ENCODE data around the gene TRAF3IP1. TPM values are rescaled to one million over a fixed set of nuclear protein-coding genes. Genes with fewer than 3 reads are reported as not detected.

Gene TRAF3IP1
- total and polyA plus RNA-seq, 2 of the 13 experiments (the other 11 are each of a cell fraction or from before 2014, with no cell fraction given): 4.1 to 12.9 TPM

DNA sequence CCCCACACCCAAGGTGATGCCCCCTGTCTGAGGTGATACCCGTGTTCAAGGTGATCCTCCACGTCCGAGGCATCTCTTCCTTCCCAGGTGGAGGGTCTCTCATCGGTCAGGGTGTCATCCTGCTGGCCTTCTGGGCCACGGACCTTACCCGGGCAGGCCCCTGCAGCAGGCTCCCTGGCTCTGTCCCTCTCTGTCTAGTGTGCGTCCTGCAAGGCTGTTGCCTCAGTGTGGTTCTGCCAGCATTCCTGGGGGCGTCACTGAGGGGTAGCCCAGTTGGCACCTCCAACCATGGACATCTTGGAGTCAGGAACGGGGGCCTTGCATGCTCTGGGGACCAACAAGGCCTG, 26.3 kb upstream of the TRAF3IP1 start (continued):
- TF ChIP-seq, protein P1, sequence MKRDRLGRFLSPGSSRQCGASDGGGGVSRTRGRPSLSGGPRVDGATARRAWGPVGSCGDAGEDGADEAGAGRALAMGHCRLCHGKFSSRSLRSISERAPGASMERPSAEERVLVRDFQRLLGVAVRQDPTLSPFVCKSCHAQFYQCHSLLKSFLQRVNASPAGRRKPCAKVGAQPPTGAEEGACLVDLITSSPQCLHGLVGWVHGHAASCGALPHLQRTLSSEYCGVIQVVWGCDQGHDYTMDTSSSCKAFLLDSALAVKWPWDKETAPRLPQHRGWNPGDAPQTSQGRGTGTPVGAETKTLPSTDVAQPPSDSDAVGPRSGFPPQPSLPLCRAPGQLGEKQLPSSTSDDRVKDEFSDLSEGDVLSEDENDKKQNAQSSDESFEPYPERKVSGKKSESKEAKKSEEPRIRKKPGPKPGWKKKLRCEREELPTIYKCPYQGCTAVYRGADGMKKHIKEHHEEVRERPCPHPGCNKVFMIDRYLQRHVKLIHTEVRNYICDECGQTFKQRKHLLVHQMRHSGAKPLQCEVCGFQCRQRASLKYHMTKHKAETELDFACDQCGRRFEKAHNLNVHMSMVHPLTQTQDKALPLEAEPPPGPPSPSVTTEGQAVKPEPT (CRISPR knock-in tag; IDR thresholded peaks at IDR 0.05; ENCODE audit: low read depth): 0 out of 2 replicates have a peak, but pooled peaks have one; percentile 8
- TF ChIP-seq, protein P2, sequence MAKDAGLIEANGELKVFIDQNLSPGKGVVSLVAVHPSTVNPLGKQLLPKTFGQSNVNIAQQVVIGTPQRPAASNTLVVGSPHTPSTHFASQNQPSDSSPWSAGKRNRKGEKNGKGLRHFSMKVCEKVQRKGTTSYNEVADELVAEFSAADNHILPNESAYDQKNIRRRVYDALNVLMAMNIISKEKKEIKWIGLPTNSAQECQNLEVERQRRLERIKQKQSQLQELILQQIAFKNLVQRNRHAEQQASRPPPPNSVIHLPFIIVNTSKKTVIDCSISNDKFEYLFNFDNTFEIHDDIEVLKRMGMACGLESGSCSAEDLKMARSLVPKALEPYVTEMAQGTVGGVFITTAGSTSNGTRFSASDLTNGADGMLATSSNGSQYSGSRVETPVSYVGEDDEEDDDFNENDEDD (CRISPR knock-in tag; IDR thresholded peaks at IDR 0.05; ENCODE audit: borderline replicate concordance): no peak
- TF ChIP-seq KLF16 (CRISPR knock-in tag; IDR thresholded peaks at IDR 0.05): no peak

DNA sequence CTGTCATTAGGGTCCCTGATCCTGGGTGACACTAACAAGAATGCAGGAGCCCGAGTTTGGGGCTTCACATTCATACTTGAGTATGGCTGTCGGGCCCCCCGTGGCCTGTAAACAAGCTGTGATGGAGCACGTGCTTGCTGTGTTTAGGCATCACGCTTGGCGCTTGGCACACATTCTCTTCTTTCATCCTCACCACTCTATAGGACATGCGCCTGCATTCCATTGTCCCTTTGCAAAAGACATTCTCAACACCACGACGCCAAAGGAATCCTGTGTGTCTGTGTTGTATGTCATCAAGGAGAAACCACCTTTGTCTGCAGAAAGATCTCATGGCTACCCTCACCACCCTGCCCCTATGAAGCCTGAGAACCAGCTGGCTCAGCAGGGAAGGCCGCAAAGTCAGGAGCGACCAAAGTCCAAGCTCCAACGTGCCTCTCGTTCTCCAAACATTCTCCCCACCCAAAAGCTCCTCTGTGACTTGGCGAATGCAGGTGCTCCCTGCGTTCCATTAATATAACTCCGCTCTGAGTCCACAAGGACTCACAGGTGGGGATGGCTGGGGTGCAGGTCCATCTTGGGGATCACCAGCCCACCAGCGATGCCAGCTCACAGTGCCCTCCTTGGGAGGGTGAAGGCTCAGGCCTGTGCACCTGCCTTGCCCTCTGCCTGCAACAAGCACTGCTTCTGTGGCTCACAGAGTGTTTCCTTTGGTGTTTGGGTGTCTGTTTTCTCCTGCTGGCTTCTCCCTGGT, 25.8 kb upstream of the TRAF3IP1 start:
- no peaks in the 10 kb centered on the region for H3K9me3 ChIP-seq (ENCODE audit: low read length)
- TF ChIP-seq ZNF577 (CRISPR knock-in tag; IDR thresholded peaks at IDR 0.05; ENCODE audit: borderline replicate concordance, low read depth) (no peak), ZNF33B (CRISPR knock-in tag; IDR thresholded peaks at IDR 0.05) (peak; percentile 41; the same call in 1 of the 2 replicates), ZNF598 (CRISPR knock-in tag; IDR thresholded peaks at IDR 0.05; ENCODE audit: borderline replicate concordance) (peak; percentile 6; the same call in 1 of the 2 replicates), ZNF264 (CRISPR knock-in tag; IDR thresholded peaks at IDR 0.05) (peak; percentile 68; the same call in 1 of the 2 replicates), ZMYM2 (CRISPR knock-in tag; IDR thresholded peaks at IDR 0.05) (peak; percentile 39; the same call in 1 of the 2 replicates), ZNF891 (CRISPR knock-in tag; IDR thresholded peaks at IDR 0.05) (0 out of 2 replicates have a peak, but pooled peaks have one; percentile 42), ZNF343 (CRISPR knock-in tag; IDR thresholded peaks at IDR 0.05) (peak; percentile 55; the same call in 1 of the 2 replicates), HDAC1 (CRISPR knock-in tag; IDR thresholded peaks at IDR 0.05) (peak; percentile 73; the same call in 1 of the 2 replicates), ZNF781 (CRISPR knock-in tag; IDR thresholded peaks at IDR 0.05; ENCODE audit: borderline replicate concordance, not compliant biosample characterization) (peak; percentile 71), ELF3 (CRISPR knock-in tag; IDR thresholded peaks at IDR 0.05) (peak; percentile 60), TARDBP (CRISPR knock-in tag; IDR thresholded peaks at IDR 0.05) (0 out of 2 replicates have a peak, but pooled peaks have one; percentile 43), CEBPG (CRISPR knock-in tag; IDR thresholded peaks at IDR 0.05) (0 out of 2 replicates have a peak, but pooled peaks have one; percentile 6)
- TF ChIP-seq, protein P3, sequence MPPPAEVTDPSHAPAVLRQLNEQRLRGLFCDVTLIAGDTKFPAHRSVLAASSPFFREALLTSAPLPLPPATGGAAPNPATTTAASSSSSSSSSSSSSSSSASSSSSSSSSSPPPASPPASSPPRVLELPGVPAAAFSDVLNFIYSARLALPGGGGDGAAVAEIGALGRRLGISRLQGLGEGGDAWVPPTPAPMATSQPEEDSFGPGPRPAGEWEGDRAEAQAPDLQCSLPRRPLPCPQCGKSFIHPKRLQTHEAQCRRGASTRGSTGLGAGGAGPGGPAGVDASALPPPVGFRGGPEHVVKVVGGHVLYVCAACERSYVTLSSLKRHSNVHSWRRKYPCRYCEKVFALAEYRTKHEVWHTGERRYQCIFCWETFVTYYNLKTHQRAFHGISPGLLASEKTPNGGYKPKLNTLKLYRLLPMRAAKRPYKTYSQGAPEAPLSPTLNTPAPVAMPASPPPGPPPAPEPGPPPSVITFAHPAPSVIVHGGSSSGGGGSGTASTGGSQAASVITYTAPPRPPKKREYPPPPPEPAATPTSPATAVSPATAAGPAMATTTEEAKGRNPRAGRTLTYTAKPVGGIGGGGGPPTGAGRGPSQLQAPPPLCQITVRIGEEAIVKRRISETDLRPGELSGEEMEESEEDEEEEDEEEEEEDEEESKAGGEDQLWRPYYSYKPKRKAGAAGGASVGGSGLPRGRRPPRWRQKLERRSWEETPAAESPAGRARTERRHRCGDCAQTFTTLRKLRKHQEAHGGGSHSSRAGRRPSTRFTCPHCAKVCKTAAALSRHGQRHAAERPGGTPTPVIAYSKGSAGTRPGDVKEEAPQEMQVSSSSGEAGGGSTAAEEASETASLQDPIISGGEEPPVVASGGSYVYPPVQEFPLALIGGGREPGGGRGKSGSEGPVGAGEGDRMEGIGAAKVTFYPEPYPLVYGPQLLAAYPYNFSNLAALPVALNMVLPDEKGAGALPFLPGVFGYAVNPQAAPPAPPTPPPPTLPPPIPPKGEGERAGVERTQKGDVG (CRISPR knock-in tag; IDR thresholded peaks at IDR 0.05; ENCODE audit: borderline replicate concordance): peak; percentile 63; the same call in 1 of the 2 replicates

More for the DNA sequence above, 25.8 kb upstream of the TRAF3IP1 start:
- in situ Hi-C loops (cut with HindIII; ENCODE audit: extremely low pct_ligation_motif_present, low pct_unique_long_range_greater_than_20kb) (no loop called here), intact Hi-C loops (cut with micrococcal nuclease; ENCODE audit: unreplicated experiment) (no loop called here)
- Histone ChIP-seq H3K36me3 (replicated peaks in 1 of 2; ENCODE audit: control insufficient read depth in 1 of 2, insufficient read depth in 2 of 2, low read length in 2 of 2) (no peaks in the 10 kb centered on the region), H3K27me3 (ENCODE audit: control insufficient read depth in 1 of 2, insufficient read depth in 2 of 2, low read length in 2 of 2) (no peaks in the 10 kb centered on the region), H4K20me1 (ENCODE audit: insufficient read depth, low read length) (no peaks in the 10 kb centered on the region), H3K4me3 (replicated peaks in 1 of 3; ENCODE audit: insufficient read depth in 1 of 3, low read depth in 2 of 3, low read length in 3 of 3) (peak overlapping the region in 1 of 3 experiments; percentile 56; a peak in 2 of 6 replicates), H3K4me1 (ENCODE audit: insufficient read depth, low read length) (peaks cover 67% of the 10 kb centered on the region), H3K9ac (ENCODE audit: insufficient read depth, low read depth, low read length) (peak overlapping the region; percentile 10; the same call in 1 of the 2 replicates), H3K27ac (ENCODE audit: extremely low read length, insufficient read depth, low read length) (no peak overlapping the region), H2AFZ (ENCODE audit: low read length) (no peak overlapping the region), H3K79me2 (ENCODE audit: insufficient read depth, low read length) (no peaks in the 10 kb centered on the region), H3K4me2 (ENCODE audit: low read depth, low read length) (peak overlapping the region; percentile 84)
- ATAC-seq (peak; percentile 68), FAIRE-seq (peak; percentile 96), DNase-seq (ENCODE audit: low spot score) (peak; percentile 77)
- ChIA-PET POLR2A (interaction anchor here (0.5 to 1.8 kb wide), 7 partner anchors 9 to 51 kb away, joined by 3 to 18 read pairs (median 3); no protein-coding TSS in a partner anchor), CTCF (ENCODE audit: low intra/inter-chr PET ratio, low total read pairs) (no interaction called here)
- WGBS (ENCODE audit: low lambda C conversion rate): 8% methylated on average over 13 of the region's 17 CpGs
- no TSS peak for BruUV-seq (replicated peaks)
